SK-N-SH (cell line): ENCODE measurements around the gene UBE2L5.

Experiments used
- CHD2 ChIP-seq: fragments of 150-350 bp; IDR thresholded peaks from 2 replicates; pipeline ENCODE4 v1.6.1; 2018; ENCODE audit warnings: low read length; ENCODE audit not compliant: partially characterized antibody
- EZH2phosphoT487 ChIP-seq: fragments of 200-600 bp; sonication (generic); IDR thresholded peaks from 2 replicates; pipeline ENCODE4 v1.6.1; 2017; ENCODE audit warnings: low read depth, mixed run types, mild to moderate bottlenecking, antibody characterized with exemption, moderate library complexity, borderline replicate concordance
- JUND ChIP-seq: IDR thresholded peaks from 2 replicates; pipeline ENCODE4 v1.4.0; 2012
- POLR2AphosphoS5 ChIP-seq: IDR thresholded peaks from 2 replicates; pipeline ENCODE4 v1.6.1; 2012; ENCODE audit warnings: low read depth, low read length
- RAD21 ChIP-seq: IDR thresholded peaks from 2 replicates; pipeline ENCODE4 v1.6.1; 2012; ENCODE audit warnings: mild to moderate bottlenecking, low read length
- SIN3A ChIP-seq: IDR thresholded peaks from 2 replicates; pipeline ENCODE4 v1.6.1; 2012; ENCODE audit warnings: low read depth, mild to moderate bottlenecking, low read length, moderate library complexity, borderline replicate concordance
- SMC3 ChIP-seq: IDR thresholded peaks from 2 replicates; pipeline ENCODE4 v1.6.1; 2012; ENCODE audit warnings: low read depth, low read length, improper control_type of control experiment
- TAF1 ChIP-seq: IDR thresholded peaks from 2 replicates; pipeline ENCODE4 v1.6.1; 2012; ENCODE audit warnings: low read depth, mild to moderate bottlenecking, low read length, moderate library complexity, borderline replicate concordance
- TCF12 ChIP-seq: IDR thresholded peaks from 2 replicates; pipeline ENCODE4 v1.4.0; 2012
- YY1 ChIP-seq: IDR thresholded peaks from 2 replicates; pipeline ENCODE4 v1.4.0; 2012; ENCODE audit warnings: low read depth, mild to moderate bottlenecking
- TF ChIP-seq, protein P1 (sequence below): fragments of 200-600 bp; sonication (generic); IDR thresholded peaks from 2 replicates; pipeline ENCODE4 v1.6.1; 2017; ENCODE audit warnings: antibody characterized with exemption, mild to moderate bottlenecking, moderate library complexity
- TF ChIP-seq, protein P2 (sequence below): IDR thresholded peaks from 2 replicates; pipeline ENCODE4 v1.4.0; 2012; ENCODE audit warnings: low read depth, borderline replicate concordance
- TF ChIP-seq, protein P3 (sequence below): IDR thresholded peaks from 2 replicates; pipeline ENCODE4 v1.6.1; 2012; ENCODE audit warnings: mild to moderate bottlenecking, low read depth, low read length, moderate library complexity

DNA sequence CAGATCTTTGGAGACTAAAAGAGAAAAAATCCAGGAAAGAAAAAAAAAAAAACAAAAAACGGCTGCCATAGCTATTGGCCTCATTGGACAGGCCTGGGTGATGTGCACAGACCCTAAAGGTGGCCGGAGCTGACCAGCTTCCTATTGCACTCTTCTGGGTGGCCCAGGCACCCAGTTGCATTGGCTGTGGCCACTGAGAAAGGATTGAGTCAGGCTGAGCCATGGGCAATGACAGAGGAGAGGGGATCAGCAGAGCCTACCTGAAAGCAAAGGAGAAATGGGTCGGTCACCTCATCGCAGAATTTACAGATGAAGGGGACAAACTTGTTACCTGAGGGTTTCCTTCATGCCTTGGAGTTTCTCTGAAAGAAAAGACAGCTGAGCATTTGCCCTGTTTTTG, 26.1 kb downstream of the UBE2L5 start:
- TF ChIP-seq, protein P1, sequence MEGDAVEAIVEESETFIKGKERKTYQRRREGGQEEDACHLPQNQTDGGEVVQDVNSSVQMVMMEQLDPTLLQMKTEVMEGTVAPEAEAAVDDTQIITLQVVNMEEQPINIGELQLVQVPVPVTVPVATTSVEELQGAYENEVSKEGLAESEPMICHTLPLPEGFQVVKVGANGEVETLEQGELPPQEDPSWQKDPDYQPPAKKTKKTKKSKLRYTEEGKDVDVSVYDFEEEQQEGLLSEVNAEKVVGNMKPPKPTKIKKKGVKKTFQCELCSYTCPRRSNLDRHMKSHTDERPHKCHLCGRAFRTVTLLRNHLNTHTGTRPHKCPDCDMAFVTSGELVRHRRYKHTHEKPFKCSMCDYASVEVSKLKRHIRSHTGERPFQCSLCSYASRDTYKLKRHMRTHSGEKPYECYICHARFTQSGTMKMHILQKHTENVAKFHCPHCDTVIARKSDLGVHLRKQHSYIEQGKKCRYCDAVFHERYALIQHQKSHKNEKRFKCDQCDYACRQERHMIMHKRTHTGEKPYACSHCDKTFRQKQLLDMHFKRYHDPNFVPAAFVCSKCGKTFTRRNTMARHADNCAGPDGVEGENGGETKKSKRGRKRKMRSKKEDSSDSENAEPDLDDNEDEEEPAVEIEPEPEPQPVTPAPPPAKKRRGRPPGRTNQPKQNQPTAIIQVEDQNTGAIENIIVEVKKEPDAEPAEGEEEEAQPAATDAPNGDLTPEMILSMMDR = no peak
- TF ChIP-seq RAD21 = no peak
- TF ChIP-seq TCF12 = no peak
- TF ChIP-seq POLR2AphosphoS5 = no peak
- no peak for TF ChIP-seq SIN3A
- no peak for TF ChIP-seq EZH2phosphoT487
- TF ChIP-seq TAF1 = no peak
- TF ChIP-seq CHD2 = no peak
- TF ChIP-seq, protein P2, sequence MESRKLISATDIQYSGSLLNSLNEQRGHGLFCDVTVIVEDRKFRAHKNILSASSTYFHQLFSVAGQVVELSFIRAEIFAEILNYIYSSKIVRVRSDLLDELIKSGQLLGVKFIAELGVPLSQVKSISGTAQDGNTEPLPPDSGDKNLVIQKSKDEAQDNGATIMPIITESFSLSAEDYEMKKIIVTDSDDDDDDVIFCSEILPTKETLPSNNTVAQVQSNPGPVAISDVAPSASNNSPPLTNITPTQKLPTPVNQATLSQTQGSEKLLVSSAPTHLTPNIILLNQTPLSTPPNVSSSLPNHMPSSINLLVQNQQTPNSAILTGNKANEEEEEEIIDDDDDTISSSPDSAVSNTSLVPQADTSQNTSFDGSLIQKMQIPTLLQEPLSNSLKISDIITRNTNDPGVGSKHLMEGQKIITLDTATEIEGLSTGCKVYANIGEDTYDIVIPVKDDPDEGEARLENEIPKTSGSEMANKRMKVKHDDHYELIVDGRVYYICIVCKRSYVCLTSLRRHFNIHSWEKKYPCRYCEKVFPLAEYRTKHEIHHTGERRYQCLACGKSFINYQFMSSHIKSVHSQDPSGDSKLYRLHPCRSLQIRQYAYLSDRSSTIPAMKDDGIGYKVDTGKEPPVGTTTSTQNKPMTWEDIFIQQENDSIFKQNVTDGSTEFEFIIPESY = no peak
- TF ChIP-seq SMC3 = no peak
- TF ChIP-seq, protein P3, sequence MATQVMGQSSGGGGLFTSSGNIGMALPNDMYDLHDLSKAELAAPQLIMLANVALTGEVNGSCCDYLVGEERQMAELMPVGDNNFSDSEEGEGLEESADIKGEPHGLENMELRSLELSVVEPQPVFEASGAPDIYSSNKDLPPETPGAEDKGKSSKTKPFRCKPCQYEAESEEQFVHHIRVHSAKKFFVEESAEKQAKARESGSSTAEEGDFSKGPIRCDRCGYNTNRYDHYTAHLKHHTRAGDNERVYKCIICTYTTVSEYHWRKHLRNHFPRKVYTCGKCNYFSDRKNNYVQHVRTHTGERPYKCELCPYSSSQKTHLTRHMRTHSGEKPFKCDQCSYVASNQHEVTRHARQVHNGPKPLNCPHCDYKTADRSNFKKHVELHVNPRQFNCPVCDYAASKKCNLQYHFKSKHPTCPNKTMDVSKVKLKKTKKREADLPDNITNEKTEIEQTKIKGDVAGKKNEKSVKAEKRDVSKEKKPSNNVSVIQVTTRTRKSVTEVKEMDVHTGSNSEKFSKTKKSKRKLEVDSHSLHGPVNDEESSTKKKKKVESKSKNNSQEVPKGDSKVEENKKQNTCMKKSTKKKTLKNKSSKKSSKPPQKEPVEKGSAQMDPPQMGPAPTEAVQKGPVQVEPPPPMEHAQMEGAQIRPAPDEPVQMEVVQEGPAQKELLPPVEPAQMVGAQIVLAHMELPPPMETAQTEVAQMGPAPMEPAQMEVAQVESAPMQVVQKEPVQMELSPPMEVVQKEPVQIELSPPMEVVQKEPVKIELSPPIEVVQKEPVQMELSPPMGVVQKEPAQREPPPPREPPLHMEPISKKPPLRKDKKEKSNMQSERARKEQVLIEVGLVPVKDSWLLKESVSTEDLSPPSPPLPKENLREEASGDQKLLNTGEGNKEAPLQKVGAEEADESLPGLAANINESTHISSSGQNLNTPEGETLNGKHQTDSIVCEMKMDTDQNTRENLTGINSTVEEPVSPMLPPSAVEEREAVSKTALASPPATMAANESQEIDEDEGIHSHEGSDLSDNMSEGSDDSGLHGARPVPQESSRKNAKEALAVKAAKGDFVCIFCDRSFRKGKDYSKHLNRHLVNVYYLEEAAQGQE = no peak
- TF ChIP-seq JUND = no peak
- no peak for TF ChIP-seq YY1
